B cell (primary cell): Measurements from ENCODE around the gene ITSN1. TPM values are rescaled to one million over a fixed set of nuclear protein-coding genes. Genes with fewer than 3 reads are reported as not detected.

Experiments
- ATAC-seq: fragments of 200-7000 bp; cut with Tn5 transposase; one replicate; pipeline ENCODE4 v1.10.0; 2021; ENCODE audit warnings: low read depth, mild to moderate bottlenecking, moderate number of reproducible peaks, moderate library complexity
- CTCF ChIA-PET: fragments of 350-600 bp; sonication (Branson Sonifier 250); formaldehyde crosslinking; loops from one replicate; lab custom pipeline; 2021; ENCODE audit warnings: antibody characterized with exemption, inconsistent platforms; lab: Charles Lee
- POLR2A ChIA-PET: fragments of 350-600 bp; sonication (Branson Sonifier 250); formaldehyde crosslinking; loops from one replicate; lab custom pipeline; 2021; ENCODE audit warnings: antibody characterized with exemption; lab: Charles Lee
- DNase-seq: peaks from one replicate; pipeline ENCODE4 v3.0.0; 2013
- H2AFZ ChIP-seq: 2 replicates; pipeline ENCODE4 v1.6.1; 2012; ENCODE audit warnings: mild to moderate bottlenecking, low read depth, low read length; ENCODE audit not compliant: insufficient read depth, poor library complexity, severe bottlenecking
- H3K27ac ChIP-seq, 2 donors: 1 replicate in 1 of 2; 2 replicates in 1 of 2; pipeline ENCODE4 v1.5.1; 2012 to 2013; ENCODE audit warnings: low read length in 2 of 2, mild to moderate bottlenecking in 2 of 2, moderate library complexity in 1 of 2
- H3K27me3 ChIP-seq, 4 experiments: fragments of 200-600 bp in 1 of 4; sonication (generic) in 1 of 4; replicated peaks in 1 of 4; 1 replicate in 2 of 4; 2 replicates in 2 of 4; pipeline versions ENCODE4 v1.6.1 to v1.7.0; 2013 to 2016; ENCODE audit warnings: low read length in 3 of 4, mild to moderate bottlenecking in 2 of 4, mixed read lengths in 1 of 4, moderate library complexity in 1 of 4; ENCODE audit not compliant: insufficient read depth in 4 of 4, control insufficient read depth in 3 of 4; ENCODE audit errors: control extremely low read depth in 1 of 4
- H3K36me3 ChIP-seq, 2 experiments: replicated peaks in 1 of 2; 1 replicate in 1 of 2; 2 replicates in 1 of 2; pipeline versions ENCODE4 v1.6.1 to v1.7.1; 2013; ENCODE audit warnings: low read length in 1 of 2; ENCODE audit not compliant: insufficient read depth in 2 of 2, control insufficient read depth in 1 of 2; ENCODE audit errors: control extremely low read depth in 1 of 2, extremely low read depth in 1 of 2
- H3K4me1 ChIP-seq, 2 donors: fragments of 200-600 bp in 1 of 2; sonication (generic) in 1 of 2; 1 replicate in 1 of 2; 2 replicates in 1 of 2; pipeline versions ENCODE4 v1.5.1 to v1.6.1; 2013 to 2017; ENCODE audit warnings: low read length in 2 of 2; ENCODE audit not compliant: control insufficient read depth in 2 of 2, insufficient read depth in 2 of 2
- H3K4me2 ChIP-seq: replicated peaks from 2 replicates; pipeline ENCODE3; 2012; ENCODE audit warnings: mild to moderate bottlenecking, low read depth, low read length; ENCODE audit not compliant: poor library complexity, severe bottlenecking
- H3K4me3 ChIP-seq, 5 experiments: fragments of 200-600 bp in 1 of 5; sonication (generic) in 1 of 5; 1 replicate in 3 of 5; 2 replicates in 2 of 5; pipeline versions ENCODE4 v1.5.1 to v1.7.0; 2011 to 2016; ENCODE audit warnings: low read length in 4 of 5, mild to moderate bottlenecking in 4 of 5, low read depth in 2 of 5, control low read depth in 1 of 5, moderate library complexity in 1 of 5; ENCODE audit not compliant: insufficient read depth in 1 of 5; ENCODE audit errors: control extremely low read depth in 1 of 5, extremely low read depth in 1 of 5
- H3K79me2 ChIP-seq: fragments of 200-600 bp; sonication (generic); one replicate; pipeline ENCODE4 v1.6.0; 2016; ENCODE audit warnings: low read length; ENCODE audit not compliant: control insufficient read depth, insufficient read depth
- H3K9ac ChIP-seq: fragments of 200-600 bp; sonication (generic); 2 replicates; pipeline ENCODE4 v1.6.1; 2017; ENCODE audit warnings: mild to moderate bottlenecking, low read length, moderate library complexity
- H3K9me3 ChIP-seq, 3 donors: one replicate each; pipeline versions ENCODE4 v1.6.1 to v1.7.1; 2013; ENCODE audit warnings: low read length in 2 of 3; ENCODE audit not compliant: control insufficient read depth in 2 of 3, insufficient read depth in 1 of 3; ENCODE audit errors: control extremely low read depth in 1 of 3
- H4K20me1 ChIP-seq: 2 replicates; pipeline ENCODE4 v1.6.0; 2012; ENCODE audit warnings: mild to moderate bottlenecking, low read length; ENCODE audit not compliant: insufficient read depth, control insufficient read depth, poor library complexity, severe bottlenecking
- H3K27ac Mint-ChIP-seq: one replicate; pipeline ENCODE4 v1.8.0; 2021; ENCODE audit warnings: mixed read lengths
- H3K27me3 Mint-ChIP-seq: one replicate; pipeline ENCODE4 v1.8.0; 2021; ENCODE audit warnings: mixed read lengths
- H3K4me1 Mint-ChIP-seq: one replicate; pipeline ENCODE4 v1.8.0; 2021; ENCODE audit warnings: mixed read lengths
- H3K4me3 Mint-ChIP-seq: one replicate; pipeline ENCODE4 v1.8.0; 2021; ENCODE audit warnings: mixed read lengths
- H3K9me3 Mint-ChIP-seq: one replicate; pipeline ENCODE4 v1.8.0; 2022; ENCODE audit warnings: mixed read lengths; ENCODE audit not compliant: insufficient read depth
- EZH2 ChIP-seq: IDR thresholded peaks from 2 replicates; pipeline ENCODE4 v1.6.1; 2012; ENCODE audit warnings: borderline replicate concordance, low read depth, mild to moderate bottlenecking, moderate library complexity, low read length; ENCODE audit not compliant: insufficient read depth, poor library complexity, severe bottlenecking
- WGBS: methylation state at CpG from one replicate; pipeline ENCODE4 v1.1.5; 2013; ENCODE audit warnings: missing lambda C conversion rate; ENCODE audit not compliant: insufficient coverage; 5-methylcytosine and 5-hydroxymethylcytosine counted together
- intact Hi-C: fragments of 100-400 bp; cut with micrococcal nuclease; formaldehyde crosslinking; loops from one replicate; pipeline ENCODE4 v1.10.0; 2022
- polyA plus RNA-seq: library from polyadenylated mRNA; depleted of rRNA; stranded (reverse); fragments of >200 nt; gene quantifications from 2 replicates; pipeline ENCODE4 v1.2.3, GENCODE V29; 2012
- total RNA-seq, 2 donors: library from RNA; stranded (reverse); fragments of 120-200 nt in 1 of 2; gene quantifications; 1 replicate in 1 of 2; 2 replicates in 1 of 2; pipeline versions ENCODE4 v1.2.3 to v1.2.4, GENCODE V29; 2013 to 2022
- TF ChIP-seq, protein P1 (sequence below): fragments of 200-600 bp; IDR thresholded peaks from one replicate; pipeline ENCODE4 v1.8.0; 2022; ENCODE audit warnings: antibody characterized with exemption, mild to moderate bottlenecking

ITSN1 gene
- total and polyA plus RNA-seq, 2 donors (not counting 1 experiment from before 2014, with no cell fraction given) = 0.31 to 2.4 TPM

DNA sequence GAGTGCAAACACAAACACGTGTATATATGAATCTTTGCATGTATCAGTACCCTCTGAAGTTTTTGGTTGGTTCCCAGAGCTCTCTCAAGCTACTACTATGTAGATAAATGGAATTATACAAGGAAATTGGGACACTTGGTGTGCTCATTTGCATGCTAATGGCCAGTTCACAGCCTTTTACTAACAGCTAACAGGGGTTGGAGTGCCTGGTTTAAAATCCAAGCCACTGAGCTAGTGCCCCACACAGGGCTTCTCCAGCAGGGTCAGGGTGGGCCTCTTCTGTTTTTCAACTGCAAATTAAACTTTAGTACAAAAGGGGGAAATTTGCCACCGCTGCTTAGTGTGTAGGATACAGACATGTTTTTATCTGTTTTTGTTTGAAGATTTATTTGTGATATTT, 152.3 kb downstream of the ITSN1 start:
- ATAC-seq = no peak
- no peak overlapping the region for H3K27ac Mint-ChIP-seq
- Histone ChIP-seq H2AFZ (no peak overlapping the region), H3K79me2 (no peaks in the 10 kb centered on the region), H4K20me1 (no peaks in the 10 kb centered on the region), H3K9ac (no peak overlapping the region), H3K36me3 (no peaks in the 10 kb centered on the region), H3K27me3 (peaks cover 0 to 2% (median 0%) of the 10 kb centered on the region in 4 experiments), H3K4me1 (no peaks in the 10 kb centered on the region), H3K9me3 (no peaks in the 10 kb centered on the region), H3K4me2 (no peak overlapping the region), H3K27ac (no peak overlapping the region), H3K4me3 (no peak overlapping the region)
- no CpG with 5 or more reads among the region's 2 CpGs for WGBS
- ChIA-PET CTCF (no interaction called here), POLR2A (no interaction called here)
- intact Hi-C loops = no loop called here
- H3K4me3 Mint-ChIP-seq = no peak overlapping the region
- no peaks in the 10 kb centered on the region for H3K4me1 Mint-ChIP-seq
- TF ChIP-seq EZH2 = no peak
- TF ChIP-seq, protein P1, sequence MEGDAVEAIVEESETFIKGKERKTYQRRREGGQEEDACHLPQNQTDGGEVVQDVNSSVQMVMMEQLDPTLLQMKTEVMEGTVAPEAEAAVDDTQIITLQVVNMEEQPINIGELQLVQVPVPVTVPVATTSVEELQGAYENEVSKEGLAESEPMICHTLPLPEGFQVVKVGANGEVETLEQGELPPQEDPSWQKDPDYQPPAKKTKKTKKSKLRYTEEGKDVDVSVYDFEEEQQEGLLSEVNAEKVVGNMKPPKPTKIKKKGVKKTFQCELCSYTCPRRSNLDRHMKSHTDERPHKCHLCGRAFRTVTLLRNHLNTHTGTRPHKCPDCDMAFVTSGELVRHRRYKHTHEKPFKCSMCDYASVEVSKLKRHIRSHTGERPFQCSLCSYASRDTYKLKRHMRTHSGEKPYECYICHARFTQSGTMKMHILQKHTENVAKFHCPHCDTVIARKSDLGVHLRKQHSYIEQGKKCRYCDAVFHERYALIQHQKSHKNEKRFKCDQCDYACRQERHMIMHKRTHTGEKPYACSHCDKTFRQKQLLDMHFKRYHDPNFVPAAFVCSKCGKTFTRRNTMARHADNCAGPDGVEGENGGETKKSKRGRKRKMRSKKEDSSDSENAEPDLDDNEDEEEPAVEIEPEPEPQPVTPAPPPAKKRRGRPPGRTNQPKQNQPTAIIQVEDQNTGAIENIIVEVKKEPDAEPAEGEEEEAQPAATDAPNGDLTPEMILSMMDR = no peak
- H3K27me3 Mint-ChIP-seq = peaks cover 8% of the 10 kb centered on the region
- DNase-seq = no peak
- no peaks in the 10 kb centered on the region for H3K9me3 Mint-ChIP-seq

DNA sequence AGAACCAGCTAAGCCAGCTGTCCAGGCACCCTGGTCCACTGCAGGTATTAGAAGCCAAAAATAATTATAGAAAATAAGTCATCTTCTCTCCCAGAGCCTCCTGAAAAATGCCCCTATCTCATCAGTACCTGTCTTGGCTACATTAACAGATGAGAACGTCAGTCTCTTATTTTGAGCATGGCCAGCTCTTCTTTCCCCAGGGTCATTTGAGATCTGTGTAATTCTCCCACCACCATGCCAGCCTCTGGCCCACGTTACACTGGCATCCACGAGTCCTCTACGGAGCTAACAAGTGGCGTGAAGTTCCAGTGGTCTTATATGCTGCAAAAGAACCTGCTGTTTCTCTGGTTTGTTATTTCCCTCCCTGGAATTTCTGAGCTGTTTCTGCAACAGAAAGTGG, 155.3 kb downstream of the ITSN1 start:
- Mint-ChIP-seq H3K9me3 (no peaks in the 10 kb centered on the region), H3K27me3 (no peaks in the 10 kb centered on the region), H3K27ac (no peak overlapping the region), H3K4me3 (no peak overlapping the region), H3K4me1 (no peaks in the 10 kb centered on the region)
- Histone ChIP-seq H3K79me2 (no peaks in the 10 kb centered on the region), H3K36me3 (no peaks in the 10 kb centered on the region), H3K4me1 (no peaks in the 10 kb centered on the region), H3K4me3 (no peak overlapping the region), H3K4me2 (no peak overlapping the region), H2AFZ (no peak overlapping the region), H3K9ac (no peak overlapping the region), H3K27ac (no peak overlapping the region), H3K9me3 (no peaks in the 10 kb centered on the region), H4K20me1 (no peaks in the 10 kb centered on the region), H3K27me3 (peaks cover 0 to 2% (median 0%) of the 10 kb centered on the region in 4 experiments)
- ATAC-seq (no peak), DNase-seq (no peak)
- ChIA-PET POLR2A (no interaction called here), CTCF (no interaction called here)
- WGBS = 91% methylated on average over 5 of the region's 5 CpGs
- TF ChIP-seq, protein P1 = no peak
- no peak for TF ChIP-seq EZH2
- intact Hi-C loops = no loop called here
